Breast epithelium (tissue), 4 donors: ENCODE data around the gene SURF4. TPM values are rescaled to one million over a fixed set of nuclear protein-coding genes. Genes with fewer than 3 reads are reported as not detected.
"Not testable (repeated sequence)": the region's sequence is repeated elsewhere in the genome, so short reads cannot be mapped to it uniquely, and the experiment has no call there.

Source experiments
- DNase-seq, 2 donors: peaks; one replicate each; pipeline ENCODE4 v3.0.0-alpha.2; 2019; ENCODE audit warnings: low spot score in 2 of 2
- H3K27ac ChIP-seq, 2 donors: fragments of 200-600 bp; sonication (generic) in 1 of 2; one replicate each; pipeline ENCODE4 v1.5.1; 2016 to 2019; ENCODE audit warnings: mild to moderate bottlenecking in 1 of 2
- H3K27me3 ChIP-seq, 2 donors: fragments of 200-600 bp; sonication (generic) in 1 of 2; one replicate each; pipeline versions ENCODE4 v1.5.1 to v1.6.0; 2017 to 2019; ENCODE audit warnings: control low read depth in 1 of 2, mild to moderate bottlenecking in 1 of 2
- H3K36me3 ChIP-seq: fragments of 200-600 bp; one replicate; pipeline ENCODE4 v1.5.1; 2019
- H3K4me1 ChIP-seq, 2 donors: fragments of 200-600 bp; sonication (generic); one replicate each; pipeline ENCODE4 v1.5.1; 2016 to 2019; ENCODE audit warnings: control low read depth in 1 of 2
- H3K4me3 ChIP-seq, 3 donors: fragments of 200-600 bp; sonication (generic); 1 replicate in 2 of 3; 2 replicates in 1 of 3; pipeline ENCODE4 v1.5.1; 2016 to 2019; ENCODE audit warnings: mild to moderate bottlenecking in 3 of 3, moderate library complexity in 2 of 3
- H3K9me3 ChIP-seq, 2 donors: fragments of 200-600 bp; sonication (generic) in 1 of 2; one replicate each; pipeline ENCODE4 v1.5.1; 2016 to 2019; ENCODE audit warnings: control low read depth in 1 of 2
- CTCF ChIP-seq, 3 donors: fragments of 450-650 bp; IDR thresholded peaks; one replicate each; pipeline ENCODE4 v1.5.1; 2016 to 2017; ENCODE audit warnings: antibody characterized with exemption in 3 of 3, mild to moderate bottlenecking in 3 of 3, moderate library complexity in 3 of 3
- POLR2A ChIP-seq: fragments of 450-650 bp; IDR thresholded peaks from one replicate; pipeline ENCODE4 v1.6.1; 2016; ENCODE audit warnings: antibody characterized with exemption, mild to moderate bottlenecking, moderate library complexity
- POLR2AphosphoS5 ChIP-seq, 3 donors: sonication (generic); formaldehyde crosslinking; IDR thresholded peaks; one replicate each; pipeline ENCODE4 v1.6.1; 2017; ENCODE audit warnings: antibody characterized with exemption in 3 of 3
- intact Hi-C: fragments of 100-400 bp; cut with DNase I; formaldehyde crosslinking; loops from one replicate; pipeline ENCODE4 v1.15.1; 2023; ENCODE audit warnings: low total_unique reads
- total RNA-seq, 3 donors: library from RNA; depleted of rRNA; stranded (reverse); fragments of >200 nt; gene quantifications; one replicate each; pipeline ENCODE4 v1.1.0, GENCODE V29; 2016

SURF4 gene
- total RNA-seq, 3 donors from 2014 or later: 109 to 164 (median 133) TPM

- Histone ChIP-seq H3K27ac (no peak overlapping the region), H3K9me3 (no peaks in the 10 kb centered on the region), H3K36me3 (no peaks in the 10 kb centered on the region), H3K4me1 (no peaks in the 10 kb centered on the region), H3K27me3 (peaks cover 0 to 17% of the 10 kb centered on the region in 2 donors), H3K4me3 (no peak overlapping the region)
- intact Hi-C loops: loop anchor here (10.0 kb wide), 1 partner anchor 467 kb away; no protein-coding TSS in a partner anchor
- DNase-seq: no peak
- no peak for TF ChIP-seq CTCF (IDR thresholded peaks at IDR 0.05)
- TF ChIP-seq POLR2AphosphoS5 (IDR thresholded peaks at IDR 0.05): no peak
- TF ChIP-seq POLR2A: no peak
Observed at GRCh38 chr9:133397895-133398294, 22.0 kb upstream of the SURF4 start.

DNA sequence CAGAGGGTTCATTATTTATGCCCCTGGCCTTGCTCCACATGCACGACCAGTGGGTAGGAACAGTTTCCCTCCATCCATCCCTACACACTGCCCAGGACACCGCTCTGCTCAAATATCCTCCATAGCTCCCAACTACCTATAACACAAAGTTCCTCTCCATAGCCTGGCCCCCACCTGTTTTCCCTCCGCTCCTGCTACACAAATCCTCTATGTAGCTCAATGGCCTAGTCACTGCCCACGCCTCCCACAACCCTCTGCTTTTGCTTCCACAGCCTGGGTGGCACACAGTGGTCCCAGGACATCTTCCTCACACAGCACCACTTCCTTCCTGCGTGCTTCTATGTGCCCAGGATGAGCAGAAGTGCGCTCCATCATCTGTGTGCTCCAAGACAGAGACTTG is 21.5 kb upstream of the SURF4 start:
- no peaks in the 10 kb centered on the region for H3K36me3 ChIP-seq
- no peaks in the 10 kb centered on the region for H3K4me1 ChIP-seq
- H3K9me3 ChIP-seq: no peaks in the 10 kb centered on the region
- TF ChIP-seq POLR2AphosphoS5 (IDR thresholded peaks at IDR 0.05): no peak
- no peak for TF ChIP-seq CTCF (IDR thresholded peaks at IDR 0.05)
- no peak for TF ChIP-seq POLR2A
- intact Hi-C loops: loop anchor here (10.0 kb wide), 1 partner anchor 467 kb away; no protein-coding TSS in a partner anchor
- H3K27ac ChIP-seq: no peak overlapping the region
- DNase-seq: no peak
- H3K4me3 ChIP-seq: no peak overlapping the region
- H3K27me3 ChIP-seq: peaks cover 0 to 17% of the 10 kb centered on the region in 2 donors

DNA sequence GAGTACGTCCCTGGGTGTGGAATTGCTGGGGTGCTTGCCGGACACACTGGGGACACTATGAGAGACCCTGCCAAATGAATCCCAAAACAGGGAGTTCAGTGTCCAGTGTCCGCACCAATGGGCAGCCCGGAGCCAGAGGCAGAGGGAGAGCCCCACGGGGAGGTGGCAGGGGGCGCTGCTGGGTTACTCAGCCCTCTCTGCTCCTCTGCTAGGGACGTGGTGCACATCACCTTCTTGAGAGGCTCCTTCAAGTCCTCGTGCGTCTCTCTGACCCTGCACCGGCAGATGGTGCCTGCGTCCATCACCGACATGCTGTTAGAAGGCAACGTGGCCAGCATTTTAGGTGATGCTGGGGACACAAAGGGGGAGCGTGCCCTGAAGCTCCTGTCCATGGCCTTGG is 21.1 kb upstream of the SURF4 start:
- Histone ChIP-seq H3K27ac (no peak overlapping the region), H3K36me3 (no peaks in the 10 kb centered on the region), H3K4me3 (no peak overlapping the region), H3K27me3 (peaks cover 0 to 17% of the 10 kb centered on the region in 2 donors), H3K4me1 (no peaks in the 10 kb centered on the region), H3K9me3 (no peaks in the 10 kb centered on the region)
- DNase-seq: no peak
- TF ChIP-seq POLR2A (no peak), CTCF (IDR thresholded peaks at IDR 0.05) (no peak), POLR2AphosphoS5 (IDR thresholded peaks at IDR 0.05) (no peak)
- intact Hi-C loops: loop anchor here (10.0 kb wide), 1 partner anchor 468 kb away; no protein-coding TSS in a partner anchor

GRCh38 chr9:133394687-133395271 is 18.9 kb upstream of the SURF4 start:
- no peak overlapping the region for H3K27ac ChIP-seq
- DNase-seq: no peak
- H3K27me3 ChIP-seq: peaks cover 0 to 17% of the 10 kb centered on the region in 2 donors
- H3K4me3 ChIP-seq: no peak overlapping the region
- no peaks in the 10 kb centered on the region for H3K4me1 ChIP-seq
- TF ChIP-seq POLR2AphosphoS5 (IDR thresholded peaks at IDR 0.05) (no peak), CTCF (IDR thresholded peaks at IDR 0.05) (no peak), POLR2A (no peak)
- intact Hi-C loops: loop anchor here (10.0 kb wide), 1 partner anchor 470 kb away; no protein-coding TSS in a partner anchor
- no peaks in the 10 kb centered on the region for H3K36me3 ChIP-seq
- no peaks in the 10 kb centered on the region for H3K9me3 ChIP-seq

- Histone ChIP-seq H3K9me3 (no peaks in the 10 kb centered on the region), H3K27me3 (peaks cover 0 to 17% of the 10 kb centered on the region in 2 donors), H3K27ac (no peak overlapping the region), H3K4me1 (no peaks in the 10 kb centered on the region), H3K4me3 (no peak overlapping the region), H3K36me3 (no peaks in the 10 kb centered on the region)
- TF ChIP-seq POLR2A: no peak
- no peak for TF ChIP-seq POLR2AphosphoS5 (IDR thresholded peaks at IDR 0.05)
- TF ChIP-seq CTCF (IDR thresholded peaks at IDR 0.05): no peak
- intact Hi-C loops: loop anchor here (10.0 kb wide), 1 partner anchor 471 kb away; no protein-coding TSS in a partner anchor
- DNase-seq: no peak
Observed at GRCh38 chr9:133393399-133393798, 17.5 kb upstream of the SURF4 start.

DNA sequence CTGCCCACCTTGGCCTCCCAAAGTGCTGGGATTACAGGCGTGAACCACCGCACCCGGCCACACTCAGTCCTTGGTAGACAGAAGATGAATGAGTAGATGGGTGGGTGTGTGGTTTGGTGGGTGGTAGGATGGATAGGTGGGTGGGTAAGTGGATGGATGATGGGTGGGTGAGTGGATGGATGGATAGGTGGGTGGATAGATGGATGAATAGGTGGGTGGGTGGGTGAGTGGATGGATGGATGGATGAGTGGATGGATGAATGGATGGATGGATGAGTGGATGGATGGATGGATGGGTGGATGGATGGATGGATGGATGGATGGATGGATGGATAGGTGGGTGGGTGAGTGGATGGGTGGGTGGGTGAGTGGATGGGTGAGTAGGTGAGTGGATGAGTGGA is 16.4 kb upstream of the SURF4 start:
- DNase-seq, H3K27ac ChIP-seq, H3K4me3 ChIP-seq, H3K9me3 ChIP-seq, H3K36me3 ChIP-seq, H3K4me1 ChIP-seq: not testable (repeated sequence)
- peaks cover 0 to 17% of the 10 kb centered on the region in 2 donors for H3K27me3 ChIP-seq
- intact Hi-C loops: loop anchor here (10.0 kb wide), 1 partner anchor 472 kb away; no protein-coding TSS in a partner anchor

GRCh38 chr9:133391449-133391848 is 15.6 kb upstream of the SURF4 start:
- H3K4me3 ChIP-seq, H3K27ac ChIP-seq, H3K36me3 ChIP-seq, DNase-seq, H3K9me3 ChIP-seq, H3K4me1 ChIP-seq: not testable (repeated sequence)
- peaks cover 0 to 17% of the 10 kb centered on the region in 2 donors for H3K27me3 ChIP-seq
- intact Hi-C loops: loop anchor here (10.0 kb wide), 1 partner anchor 473 kb away; no protein-coding TSS in a partner anchor
